HL-60 (cell line): Measurements from ENCODE around the gene SMIM36.

Experiments
- CTCF ChIP-seq: IDR thresholded peaks from one replicate; pipeline ENCODE4 v1.5.1; 2011; ENCODE audit warnings: low read length, control low read depth, inconsistent platforms; ENCODE audit not compliant: insufficient read depth
- GABPA ChIP-seq: IDR thresholded peaks from 2 replicates; pipeline ENCODE4 v1.6.1; 2012; ENCODE audit warnings: low read depth
- POLR2AphosphoS5 ChIP-seq: IDR thresholded peaks from 2 replicates; pipeline ENCODE4 v1.6.1; 2012; ENCODE audit warnings: low read depth
- REST ChIP-seq: IDR thresholded peaks from 2 replicates; pipeline ENCODE4 v1.6.1; 2012; ENCODE audit warnings: low read depth; ENCODE audit not compliant: insufficient replicate concordance
- SPI1 ChIP-seq: IDR thresholded peaks from 2 replicates; pipeline ENCODE4 v1.6.1; 2012; ENCODE audit warnings: low read depth, mild to moderate bottlenecking, borderline replicate concordance

- TF ChIP-seq CTCF = no peak
- TF ChIP-seq POLR2AphosphoS5 = no peak
- TF ChIP-seq REST = no peak
- TF ChIP-seq GABPA = no peak
- no peak for TF ChIP-seq SPI1
Observed at GRCh38 chr17:55531053-55531728, 19.9 kb upstream of the SMIM36 start.
